Measurements from ENCODE around the gene MRPS22.
A peak's percentile ranks its signal among the peaks of the same experiment; 100 is the strongest.
"Not testable (repeated sequence)": the region's sequence is repeated elsewhere in the genome, so short reads cannot be mapped to it uniquely, and the experiment has no call there.

The MRPS22 gene

DNA sequence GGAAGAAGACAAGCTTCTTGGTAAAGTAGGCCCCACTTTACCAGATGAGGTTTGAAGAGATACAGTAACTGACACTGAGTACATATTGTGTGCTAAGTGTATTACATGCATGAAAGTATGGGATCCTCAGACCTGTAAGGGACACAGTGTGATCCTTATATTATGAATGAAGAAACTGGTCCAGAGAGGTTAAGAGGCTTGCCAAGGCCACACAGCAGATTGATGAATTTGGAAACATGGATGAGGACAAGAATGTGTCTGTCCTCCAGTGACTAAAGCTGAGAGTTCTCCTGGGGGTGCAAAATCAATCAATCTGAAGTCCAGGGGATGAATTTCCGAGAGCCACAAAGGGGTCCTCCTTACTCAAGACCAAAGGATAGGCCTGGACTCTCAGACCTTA lies 31.4 kb upstream of the MRPS22 start:
- DNase-seq: no peak

DNA sequence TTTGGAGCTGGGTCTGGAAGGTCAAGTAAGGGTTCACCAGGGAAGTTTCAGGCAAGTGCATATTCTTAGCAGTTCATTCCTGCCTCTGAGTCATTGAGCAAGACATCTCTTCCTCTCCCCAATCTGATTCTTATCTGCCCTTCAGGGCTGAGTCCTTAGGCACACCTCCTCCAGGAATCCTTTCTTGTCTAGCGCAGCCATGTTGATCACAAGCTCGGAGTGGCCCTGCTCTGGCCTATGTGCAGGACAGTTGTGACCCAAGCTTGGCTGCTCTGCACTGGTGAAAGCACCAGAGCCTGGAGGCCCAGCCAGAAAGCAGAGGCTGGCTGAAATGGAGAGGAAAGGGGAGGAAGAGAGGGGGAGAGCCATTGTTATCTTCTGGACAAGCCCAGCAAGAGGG lies 30.9 kb upstream of the MRPS22 start:
- no peak for DNase-seq

DNA sequence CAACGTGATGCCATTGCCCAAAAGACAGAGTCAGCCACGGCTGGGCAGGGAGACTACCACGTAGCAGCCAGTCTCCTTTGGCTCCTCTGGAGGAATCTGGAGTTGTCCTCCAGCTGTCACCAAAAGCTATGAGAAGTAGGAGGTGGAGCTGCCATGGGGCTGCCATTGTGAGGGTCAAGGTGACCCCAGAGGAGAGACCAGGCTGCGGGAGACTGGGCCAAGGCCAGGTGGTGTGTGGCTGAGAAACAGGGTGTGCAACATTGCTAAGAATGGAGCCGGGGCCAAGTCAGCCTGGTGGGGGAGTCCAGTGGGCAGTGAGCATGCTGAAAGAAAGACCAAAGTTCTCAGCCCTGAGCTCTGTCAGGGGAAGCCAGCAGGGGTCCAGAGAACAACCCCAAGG lies 29.9 kb upstream of the MRPS22 start:
- no peak for DNase-seq

DNA sequence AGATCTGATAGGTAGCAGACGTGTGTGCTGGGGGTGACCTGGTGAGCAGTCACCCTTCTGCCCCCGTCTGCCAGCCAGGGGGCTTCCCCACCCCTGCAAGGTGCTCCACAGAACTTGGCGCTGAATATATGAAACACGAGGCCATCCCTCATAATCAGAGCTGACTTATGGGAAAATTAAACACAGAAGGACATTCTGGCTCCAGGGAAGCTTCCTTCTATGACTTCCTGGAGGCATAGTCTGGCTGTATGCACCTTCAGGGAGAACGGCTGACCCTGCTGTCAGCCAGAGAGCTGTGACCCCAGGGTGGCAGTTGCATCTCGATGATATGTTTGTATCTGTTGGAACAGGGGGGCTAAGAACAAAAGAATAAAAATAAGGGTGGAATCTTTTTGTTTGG lies 26.6 kb upstream of the MRPS22 start:
- DNase-seq: no peak

DNA sequence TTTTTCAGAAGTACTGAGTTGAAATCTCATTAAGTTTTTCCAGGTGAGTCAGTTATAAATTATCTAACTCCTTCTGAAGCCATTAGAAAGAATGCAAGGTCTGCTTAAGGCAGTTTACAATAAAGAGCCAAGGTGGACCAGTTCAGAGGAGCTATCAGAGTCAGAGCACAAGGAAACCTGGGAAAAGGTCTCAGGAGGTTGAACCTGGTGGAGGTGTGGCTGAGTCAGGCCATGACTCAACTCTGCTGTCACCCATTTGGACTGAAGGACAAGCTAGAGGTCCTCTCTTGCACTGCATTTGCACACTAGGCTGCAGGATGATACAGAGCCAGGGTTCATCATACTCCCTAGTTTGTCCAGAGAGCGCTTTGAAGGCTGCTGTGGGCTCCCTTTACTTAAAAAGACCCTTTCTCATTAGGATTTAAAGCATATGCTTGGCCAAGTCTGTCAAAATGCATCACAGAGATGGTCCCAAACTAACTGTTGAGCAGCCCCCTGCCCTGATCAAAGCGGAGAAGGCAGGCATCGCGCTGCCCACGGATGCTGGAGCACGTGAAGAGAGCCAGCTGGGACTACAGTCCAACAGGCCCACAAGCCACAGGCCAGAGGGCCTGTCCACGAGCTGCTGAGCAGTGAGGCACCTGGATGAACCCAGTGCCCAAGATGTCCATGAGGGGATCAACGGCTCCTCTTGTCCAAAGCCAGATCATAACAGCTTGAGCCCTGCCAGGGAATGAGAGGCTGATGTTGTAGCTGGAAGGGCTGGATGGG lies 26.0 kb upstream of the MRPS22 start:
- no peak for DNase-seq

DNA sequence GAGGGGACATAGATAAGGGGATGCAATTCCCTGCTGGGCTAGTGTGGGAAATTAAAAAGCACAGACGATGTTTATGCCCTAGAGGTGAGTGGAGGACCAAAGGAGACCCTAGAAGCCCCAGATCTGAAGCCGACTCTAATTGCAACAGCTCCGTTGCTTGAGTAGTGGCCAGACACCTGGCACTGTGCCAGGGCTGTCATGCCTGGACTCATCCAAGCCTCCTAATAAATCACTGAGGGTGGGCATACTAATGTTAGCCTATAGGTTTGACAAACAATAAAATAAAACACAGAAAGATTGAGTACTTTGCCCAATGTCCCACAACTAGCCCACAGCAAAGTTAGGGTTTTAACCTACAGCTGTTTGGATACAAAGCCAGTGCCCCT lies 25.4 kb upstream of the MRPS22 start:
- DNase-seq: no peak

DNA sequence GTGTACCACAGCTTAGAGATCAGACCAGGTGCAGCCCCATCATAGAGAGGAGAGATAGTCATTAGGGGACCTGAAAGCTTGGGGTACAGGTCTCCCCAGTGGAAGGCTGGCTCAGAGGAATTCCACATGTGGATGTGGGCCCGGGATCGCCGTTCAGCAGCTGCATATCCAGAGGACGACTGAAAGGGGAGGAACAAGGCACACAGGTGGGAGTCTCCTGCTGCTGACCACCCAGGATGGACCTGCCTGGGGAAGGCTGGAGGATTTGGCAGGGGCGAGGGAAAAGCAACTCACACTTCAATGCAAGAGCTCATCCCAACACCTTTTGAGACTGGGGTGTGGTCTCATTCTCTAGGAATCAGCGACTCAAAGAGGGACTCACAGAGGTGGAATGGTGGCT lies 25.0 kb upstream of the MRPS22 start:
- DNase-seq: no peak

DNA sequence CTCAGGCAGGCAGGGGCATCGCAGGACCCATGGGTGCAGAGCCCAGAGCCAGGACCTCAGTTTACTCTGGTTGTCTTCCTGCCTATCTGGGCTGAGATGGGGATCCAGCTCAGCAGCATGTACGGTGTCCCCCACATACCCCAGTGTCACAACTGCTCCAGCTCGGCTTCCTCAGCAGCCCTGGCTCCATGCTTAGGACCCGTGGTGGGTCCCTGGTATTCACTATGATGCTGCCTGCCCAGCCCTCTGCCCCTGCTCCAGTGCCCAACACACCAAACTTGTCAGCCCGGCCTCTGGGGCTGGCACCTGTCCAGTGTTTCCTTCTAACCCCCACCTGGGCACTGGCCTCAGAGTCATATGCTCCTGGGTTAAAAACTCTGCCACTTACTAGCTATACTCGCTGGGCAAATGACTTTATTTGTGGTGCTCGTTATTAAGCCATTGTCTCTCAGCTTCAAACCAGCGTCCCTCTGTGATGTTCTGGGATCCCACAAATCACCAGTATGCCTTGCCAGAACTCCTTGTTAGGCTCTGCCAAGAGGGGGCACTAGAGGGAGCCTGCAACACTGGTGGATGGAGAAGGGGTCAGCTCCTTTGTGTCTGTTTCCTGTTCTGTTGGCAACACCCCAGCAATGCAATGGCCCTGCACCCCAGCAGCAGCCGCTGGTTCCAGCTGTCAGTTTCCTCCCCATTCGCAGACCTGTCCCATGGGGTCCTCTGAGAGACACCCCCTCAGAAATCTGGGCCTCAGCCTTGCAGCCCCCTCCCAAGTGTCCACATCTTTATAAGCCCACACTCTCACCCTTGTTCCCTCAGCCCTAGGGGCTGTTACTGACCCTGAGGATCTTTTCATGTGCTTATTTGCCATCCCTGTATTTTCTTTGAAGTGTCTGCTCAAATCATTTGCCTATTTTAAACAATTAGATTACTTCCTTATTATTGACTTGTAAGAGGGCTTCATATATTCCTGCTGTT lies 24.1 kb upstream of the MRPS22 start:
- DNase-seq: no peak

DNA sequence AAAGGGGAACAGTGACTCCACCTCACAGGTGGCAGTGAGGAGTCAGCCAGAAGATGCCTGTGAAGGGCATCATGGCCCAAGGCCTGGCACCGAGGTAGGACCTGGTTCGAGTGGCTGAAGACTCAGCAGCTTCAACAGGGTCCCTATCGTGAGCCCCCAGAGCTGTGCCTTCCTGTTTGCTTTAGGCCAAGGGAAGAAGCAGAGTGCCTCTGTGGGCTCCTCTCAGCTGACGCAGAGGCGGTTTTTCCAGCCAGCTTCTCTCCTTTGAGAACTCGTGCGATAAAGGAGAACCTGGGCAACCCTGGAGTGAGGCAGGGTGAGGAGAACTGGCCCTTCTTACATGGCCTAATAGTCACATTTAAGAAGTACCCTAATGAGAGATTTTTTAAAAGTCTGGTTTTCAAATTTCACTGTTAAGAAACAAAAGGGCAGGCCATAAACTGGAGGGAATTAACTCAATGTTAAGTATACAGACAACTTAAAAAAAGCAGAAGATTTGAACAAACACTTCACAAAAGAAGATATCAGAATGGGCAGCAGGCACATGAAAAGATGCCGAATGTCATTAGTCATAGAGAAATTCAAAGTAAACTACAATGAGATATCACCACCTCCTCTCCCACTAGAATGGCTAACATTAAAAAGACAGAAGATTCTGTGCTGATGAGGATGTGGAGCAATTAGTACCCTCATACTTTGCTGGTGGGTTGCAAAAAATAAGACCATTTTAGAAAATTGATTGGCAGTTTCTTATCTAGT lies 23.1 kb upstream of the MRPS22 start:
- DNase-seq: no peak

DNA sequence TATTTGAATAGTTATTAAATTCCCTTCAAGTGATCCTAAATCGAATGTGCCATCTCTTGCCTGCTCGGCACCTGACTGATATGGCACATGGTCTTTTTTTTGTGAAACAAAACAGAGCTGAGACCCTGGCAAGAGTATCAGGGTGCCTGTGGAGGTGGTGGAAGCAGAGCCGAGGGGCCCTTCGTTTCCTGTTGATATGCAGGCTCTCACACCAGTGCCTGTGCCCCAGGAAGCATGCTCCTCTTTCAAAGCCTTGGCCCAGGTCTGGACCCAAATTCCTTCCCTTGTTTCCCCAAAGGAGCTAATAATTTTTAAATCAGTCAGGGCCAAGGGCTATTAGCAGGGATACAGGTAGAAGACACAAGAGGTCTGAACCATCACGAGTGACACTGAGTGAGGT lies 21.5 kb upstream of the MRPS22 start:
- DNase-seq: no peak

DNA sequence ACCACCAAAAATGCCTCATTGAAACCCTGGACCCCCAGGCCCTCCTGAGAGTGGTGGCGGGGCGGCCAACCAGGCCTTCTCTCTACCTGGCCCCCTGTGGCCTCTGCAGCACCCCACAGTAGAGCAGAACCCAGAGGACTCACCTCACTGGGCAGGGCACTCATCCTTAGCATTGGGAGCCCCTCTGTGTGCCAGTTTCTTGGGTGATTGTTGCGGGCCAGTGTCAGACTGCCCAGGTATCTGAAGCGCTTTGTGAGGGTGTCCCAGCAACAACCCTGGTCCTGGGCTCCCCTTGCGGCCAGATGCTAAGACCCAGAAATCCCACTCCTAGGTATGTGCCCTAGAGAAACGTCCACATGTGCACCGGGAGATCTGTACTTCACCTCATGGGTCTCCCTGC lies 20.7 kb upstream of the MRPS22 start:
- no peak for DNase-seq

DNA sequence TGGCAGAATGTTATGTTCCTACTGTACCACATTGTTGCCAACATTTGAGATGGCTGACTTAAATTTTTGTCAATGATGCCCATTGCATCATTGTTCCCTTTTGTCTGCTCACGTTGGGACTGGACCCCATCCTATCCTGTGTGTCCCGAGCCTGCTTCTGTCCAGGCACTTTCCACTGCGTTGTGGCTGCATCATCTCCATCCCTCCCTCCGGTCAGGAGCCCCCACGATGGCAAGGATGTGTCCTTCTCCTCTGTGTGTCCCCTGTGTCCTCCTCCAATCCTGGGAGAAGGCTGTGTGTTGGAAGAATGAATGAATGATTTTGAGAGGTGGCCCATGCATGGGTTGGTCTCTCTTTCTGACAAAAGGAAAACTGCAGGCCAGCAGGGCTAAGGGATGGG lies 19.4 kb upstream of the MRPS22 start:
- DNase-seq: no peak

DNA sequence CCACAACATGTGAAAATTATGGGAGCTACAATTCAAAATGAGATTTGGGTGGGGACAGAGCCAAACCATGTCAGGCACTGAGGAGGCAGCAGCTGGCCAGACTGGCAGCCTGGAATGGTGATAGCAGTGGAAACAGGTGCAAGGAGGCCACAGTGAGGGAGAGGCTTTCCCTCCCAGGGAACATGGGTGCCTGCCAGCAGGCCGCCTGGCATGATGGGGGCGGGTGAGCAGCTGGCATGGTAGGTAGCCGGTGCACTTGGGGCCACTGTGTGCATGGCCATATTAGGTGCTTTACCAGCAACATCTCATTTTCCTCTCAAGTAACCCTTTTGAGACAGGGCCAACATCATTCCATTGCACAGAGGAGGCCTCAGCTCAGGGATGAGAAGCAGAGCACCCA lies 18.3 kb upstream of the MRPS22 start:
- DNase-seq: peak; percentile 26

DNA sequence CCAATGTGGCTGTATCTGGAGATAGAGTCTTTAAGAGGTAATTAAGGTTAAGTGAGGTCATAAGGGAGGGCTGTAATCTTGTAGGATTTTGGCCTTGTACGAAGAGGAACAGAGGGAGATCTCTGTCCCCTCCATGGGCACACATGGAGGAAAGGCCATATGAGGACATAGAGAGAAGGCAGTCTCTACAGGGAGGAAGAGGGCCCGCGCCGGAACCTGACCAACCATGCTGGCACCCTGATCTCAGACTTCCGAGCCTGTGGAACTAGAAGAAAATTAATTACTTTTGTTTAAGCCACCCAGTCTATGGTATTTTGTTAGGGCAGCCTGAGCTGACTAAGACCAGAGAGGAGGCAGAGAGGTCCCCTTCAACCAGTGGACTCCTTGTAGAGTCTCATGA lies 17.7 kb upstream of the MRPS22 start:
- DNase-seq: no peak

DNA sequence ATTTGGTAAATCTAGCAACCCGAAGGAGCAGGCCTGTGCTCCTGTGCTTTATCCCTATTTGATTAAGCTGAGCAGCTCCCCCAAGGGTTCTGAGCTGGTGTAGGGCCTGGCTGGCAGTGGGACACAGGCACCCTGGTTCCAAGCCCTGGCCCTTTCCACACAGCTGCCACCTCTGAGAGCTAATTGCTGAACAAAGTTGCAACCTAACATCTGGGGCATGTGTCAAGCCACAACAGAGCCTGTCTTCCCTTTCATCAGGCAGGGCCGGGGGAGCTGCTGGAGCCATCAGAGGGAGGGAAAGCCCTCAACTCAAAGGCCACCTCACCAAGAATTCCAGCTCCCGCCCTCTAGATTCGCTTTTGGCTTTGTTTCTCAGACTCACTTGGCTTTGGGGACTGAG lies 17.1 kb upstream of the MRPS22 start:
- DNase-seq: no peak

DNA sequence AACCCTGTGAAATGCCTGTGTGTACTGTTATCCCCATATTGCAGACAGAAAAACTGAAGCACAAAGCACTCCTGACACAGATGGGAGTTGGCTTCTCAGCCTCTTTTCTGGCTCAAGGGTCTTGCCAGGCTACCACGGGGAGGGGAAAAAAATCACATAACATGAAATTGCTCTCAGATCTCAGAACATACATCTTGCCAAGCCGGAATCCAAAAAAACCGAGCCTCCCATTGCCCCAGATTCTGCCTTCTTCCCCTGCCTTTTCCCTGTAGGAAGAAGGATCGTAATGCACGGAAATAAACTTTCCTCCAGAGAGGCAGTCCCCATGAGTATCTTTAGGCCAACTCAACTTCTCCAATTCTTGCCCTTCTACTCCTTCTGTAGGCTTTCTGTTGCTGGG lies 16.6 kb upstream of the MRPS22 start:
- DNase-seq: no peak

DNA sequence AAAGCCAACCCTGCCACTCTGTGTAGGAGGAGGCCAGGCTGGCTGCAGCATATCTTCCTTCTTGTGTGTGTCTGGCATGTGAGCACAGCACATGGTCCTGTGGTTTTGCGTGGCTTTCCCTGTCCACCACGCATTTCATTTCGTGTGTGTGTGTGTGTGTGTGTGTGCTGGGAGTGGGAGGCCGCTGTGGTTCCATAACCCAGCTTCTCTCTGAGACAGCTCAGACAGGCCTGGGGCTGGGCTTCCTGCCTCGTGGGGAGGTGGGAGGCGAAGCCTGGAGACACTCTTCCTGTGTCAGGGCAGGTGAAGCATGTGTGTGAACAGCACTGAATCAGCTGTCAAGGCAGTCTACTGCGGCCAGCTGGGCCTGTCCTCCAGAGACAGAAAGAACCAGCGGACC lies 16.0 kb upstream of the MRPS22 start:
- no peak for DNase-seq

DNA sequence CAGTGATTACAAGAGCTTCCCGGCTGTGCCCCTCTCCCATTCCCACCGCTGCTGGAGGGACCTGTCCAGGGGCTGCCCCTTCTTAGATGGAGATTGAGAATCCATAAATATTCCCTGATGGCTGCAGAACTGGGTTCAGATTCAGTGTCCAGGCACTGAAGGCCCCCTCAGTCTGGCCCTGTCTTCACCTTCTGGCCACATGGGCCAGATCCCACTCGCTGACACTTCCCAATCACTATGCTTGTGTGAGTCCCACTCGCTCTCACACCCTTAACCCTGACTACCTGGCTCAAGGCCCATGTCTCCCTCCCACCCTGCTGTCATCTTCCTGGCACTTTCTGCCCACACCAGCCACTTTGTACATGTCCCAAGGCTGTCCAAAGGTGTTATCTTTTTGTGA lies 15.5 kb upstream of the MRPS22 start:
- no peak for DNase-seq

DNA sequence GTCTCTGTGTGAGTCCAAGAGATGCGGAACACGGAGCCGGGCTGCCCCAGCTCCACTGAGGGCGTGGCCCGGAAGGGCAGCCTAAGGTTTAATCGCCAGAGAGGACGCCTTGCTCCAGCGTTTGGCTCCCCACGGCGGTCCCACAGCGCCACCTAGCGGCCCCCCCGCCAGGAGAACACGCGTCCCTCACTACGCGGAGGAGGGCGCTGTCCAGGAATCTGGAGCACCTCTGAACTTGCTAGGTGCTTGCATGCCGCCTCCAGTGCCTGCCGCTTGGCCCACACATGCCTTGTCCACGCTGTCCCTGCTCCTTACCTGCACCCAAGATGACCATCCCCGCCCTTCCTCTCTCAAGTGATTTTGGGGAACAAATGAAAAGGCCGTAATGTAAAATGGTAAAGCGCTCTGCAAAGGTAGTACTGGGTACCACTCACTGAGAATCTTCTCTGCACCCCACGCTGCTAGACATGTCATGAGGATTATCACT lies 14.4 kb upstream of the MRPS22 start:
- peak; percentile 68 for DNase-seq

DNA sequence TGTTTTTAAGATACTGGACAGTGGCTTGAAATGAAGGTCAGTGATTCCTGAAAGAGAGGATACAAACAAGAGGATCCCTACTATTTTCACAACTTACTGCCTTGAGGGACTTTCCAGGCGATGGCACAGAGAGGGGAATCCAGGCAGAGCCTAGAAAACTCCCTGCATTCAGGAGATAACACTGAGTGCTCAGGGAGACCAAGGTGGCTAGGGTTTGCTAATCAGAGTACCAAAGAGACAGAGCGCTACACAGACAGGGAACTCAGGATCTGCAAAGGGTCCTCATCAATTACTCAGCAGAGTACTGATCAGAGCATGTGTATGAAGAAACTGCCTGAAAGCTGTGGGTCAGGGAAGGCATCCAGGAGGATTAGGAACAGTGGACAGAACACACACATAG lies 11.7 kb upstream of the MRPS22 start:
- no peak for DNase-seq

DNA sequence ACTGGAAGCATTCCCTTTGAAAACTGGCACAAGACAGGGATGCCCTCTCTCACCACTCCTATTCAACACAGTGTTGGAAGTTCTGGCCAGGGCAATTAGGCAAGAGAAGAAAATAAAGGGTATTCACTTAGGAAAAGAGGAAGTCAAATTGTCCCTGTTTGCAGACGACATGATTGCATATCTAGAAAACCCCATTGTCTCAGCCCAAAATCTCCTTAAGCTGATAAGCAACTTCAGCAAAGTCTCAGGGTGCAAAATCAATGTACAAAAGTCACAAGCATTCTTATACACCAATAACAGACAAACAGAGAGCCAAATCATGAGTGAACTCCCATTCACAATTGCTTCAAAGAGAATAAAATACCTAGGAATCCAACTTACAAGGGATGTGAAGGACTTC lies 9.1 kb upstream of the MRPS22 start:
- DNase-seq: not testable (repeated sequence)

DNA sequence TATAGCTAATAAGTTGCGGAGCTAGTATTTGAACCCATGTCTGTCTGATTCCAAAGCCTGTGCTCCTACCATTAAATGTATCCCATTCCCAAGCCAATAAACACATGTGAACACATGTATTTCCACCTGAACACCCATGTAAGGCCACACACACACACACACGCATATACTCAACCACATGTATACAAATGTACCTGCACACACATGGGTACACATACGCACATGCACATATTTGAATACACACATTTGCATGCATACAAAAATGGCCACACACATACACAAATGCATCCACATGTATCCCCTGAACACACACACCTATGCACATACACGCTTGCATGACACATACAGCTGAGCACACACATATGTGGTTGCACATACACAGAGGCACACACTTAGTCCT lies 5.4 kb upstream of the MRPS22 start:
- no peak for DNase-seq

DNA sequence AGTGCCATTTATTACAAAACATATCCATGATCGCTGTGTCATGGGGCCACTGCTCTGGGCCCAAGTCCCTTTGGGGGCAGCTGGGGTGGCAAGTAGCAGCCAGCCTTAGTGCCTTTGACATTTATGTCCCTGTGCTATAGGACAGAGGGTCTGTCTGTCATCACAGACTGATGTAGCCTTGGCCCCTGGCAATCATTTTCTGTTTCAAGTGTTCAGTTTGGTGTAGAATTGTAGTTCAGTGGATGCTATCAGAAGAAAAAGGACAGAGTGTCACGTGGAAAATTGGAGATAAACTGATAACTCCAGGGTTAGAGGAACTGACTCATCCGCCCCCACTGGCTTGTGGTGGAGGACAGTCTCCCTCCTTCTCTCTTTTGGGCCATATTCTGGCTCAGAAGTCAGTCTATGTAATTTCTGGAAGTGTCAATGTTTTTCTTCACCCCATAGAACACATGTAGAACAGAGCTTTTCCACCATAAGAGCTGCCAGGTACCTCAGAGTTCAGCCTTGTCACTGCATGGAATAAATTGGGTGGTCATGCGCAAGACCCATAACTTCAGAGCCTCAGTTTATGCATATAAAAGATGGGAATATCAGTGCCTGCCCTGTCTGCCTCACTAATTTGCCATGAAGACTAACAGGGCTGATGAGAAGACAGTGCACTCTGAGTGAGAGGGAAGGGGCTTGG lies 4.5 kb upstream of the MRPS22 start:
- no peak for DNase-seq

All from NCI-H446 treated with DMSO at 0.1 percent for 48 hours (cell line).